CD4-positive, alpha-beta T cell (primary cell): ENCODE results near the gene STX8. TPM values are rescaled to one million over a fixed set of nuclear protein-coding genes. Genes with fewer than 3 reads are reported as not detected.

Experiments
- ATAC-seq: fragments of 200-7000 bp; cut with Tn5 transposase; one replicate; pipeline ENCODE4 v1.10.0; 2022; ENCODE audit warnings: mild to moderate bottlenecking; ENCODE audit not compliant: poor library complexity
- CTCF ChIA-PET: fragments of 350-600 bp; sonication (Branson Sonifier 250); formaldehyde crosslinking; loops from one replicate; lab custom pipeline; 2021; ENCODE audit warnings: antibody characterized with exemption, inconsistent platforms; lab: Charles Lee
- POLR2A ChIA-PET: fragments of 350-600 bp; sonication (Branson Sonifier 250); formaldehyde crosslinking; loops from one replicate; lab custom pipeline; 2021; ENCODE audit warnings: antibody characterized with exemption, inconsistent platforms; lab: Charles Lee
- DNase-seq, 14 experiments: peaks; one replicate each; pipeline ENCODE4 v3.0.0-alpha.2; 2013 to 2020; ENCODE audit warnings: mixed read lengths in 2 of 14
- H3K27ac ChIP-seq, 2 donors: one replicate each; pipeline versions ENCODE4 v1.5.1 to v1.7.0; 2013; ENCODE audit warnings: low read length in 2 of 2, low read depth in 1 of 2, mild to moderate bottlenecking in 1 of 2
- H3K27me3 ChIP-seq, 2 experiments: 1 replicate in 1 of 2; 2 replicates in 1 of 2; pipeline versions ENCODE4 v1.6.1 to v1.7.0; 2013; ENCODE audit warnings: low read length in 2 of 2, control low read depth in 1 of 2, mild to moderate bottlenecking in 1 of 2, moderate library complexity in 1 of 2; ENCODE audit not compliant: insufficient read depth in 2 of 2, control insufficient read depth in 1 of 2
- H3K36me3 ChIP-seq: one replicate; pipeline ENCODE4 v1.6.1; 2013; ENCODE audit warnings: low read length, control low read depth; ENCODE audit not compliant: insufficient read depth
- H3K4me1 ChIP-seq: one replicate; pipeline ENCODE4 v1.6.1; 2013; ENCODE audit warnings: low read length, control low read depth; ENCODE audit not compliant: insufficient read depth
- H3K4me3 ChIP-seq: one replicate; pipeline ENCODE4 v1.5.1; 2013; ENCODE audit warnings: mild to moderate bottlenecking, low read length, moderate library complexity
- H3K9me3 ChIP-seq, 2 experiments: 1 replicate in 1 of 2; 2 replicates in 1 of 2; pipeline versions ENCODE4 v1.6.1 to v1.7.0; 2013; ENCODE audit warnings: low read length in 2 of 2, mild to moderate bottlenecking in 2 of 2, control low read depth in 1 of 2, moderate library complexity in 1 of 2; ENCODE audit not compliant: control insufficient read depth in 1 of 2, insufficient read depth in 1 of 2
- H3K27ac Mint-ChIP-seq: one replicate; pipeline ENCODE4 v1.8.0; 2020; ENCODE audit warnings: mixed read lengths
- H3K27me3 Mint-ChIP-seq: one replicate; pipeline ENCODE4 v1.8.0; 2021; ENCODE audit warnings: mixed read lengths
- H3K36me3 Mint-ChIP-seq: one replicate; pipeline ENCODE4 v1.8.0; 2021; ENCODE audit warnings: low read depth, mixed read lengths
- H3K4me1 Mint-ChIP-seq: one replicate; pipeline ENCODE4 v1.8.0; 2021; ENCODE audit warnings: low read depth, mixed read lengths
- H3K4me3 Mint-ChIP-seq: one replicate; pipeline ENCODE4 v1.8.0; 2020; ENCODE audit warnings: mild to moderate bottlenecking, mixed read lengths
- H3K9me3 Mint-ChIP-seq: one replicate; pipeline ENCODE4 v1.8.0; 2020; ENCODE audit warnings: mixed read lengths
- CTCF ChIP-seq: fragments of 200-600 bp; IDR thresholded peaks from one replicate; pipeline ENCODE4 v1.8.0; 2022; ENCODE audit warnings: antibody characterized with exemption, mild to moderate bottlenecking
- intact Hi-C, 2 experiments: fragments of 100-400 bp; cut with DNase I in 1 of 2; cut with micrococcal nuclease in 1 of 2; formaldehyde crosslinking; loops; one replicate each; pipeline versions ENCODE4 v1.15.1 to v1.9.0; 2023 to 2025; cut with DNase I, micrococcal nuclease
- total RNA-seq, 174 experiments: library from RNA in 2 of 174; stranded (reverse) in 2 of 174; gene quantifications; one replicate each; pipeline ENCODE4 v1.2.3 and lab custom pipeline; 2021 to 2026

STX8 gene
- total RNA-seq, 2 experiments from 2014 or later = 52.2 to 63.2 TPM

- Mint-ChIP-seq H3K27me3 (no peaks in the 10 kb centered on the region), H3K36me3 (no peaks in the 10 kb centered on the region), H3K4me3 (no peak overlapping the region), H3K9me3 (no peaks in the 10 kb centered on the region), H3K4me1 (peaks cover 7% of the 10 kb centered on the region), H3K27ac (no peak overlapping the region)
- DNase-seq (no peak), ATAC-seq (no peak)
- intact Hi-C loops = no loop called here
- Histone ChIP-seq H3K27me3 (peaks cover 0 to 2% of the 10 kb centered on the region in 2 experiments), H3K9me3 (peaks cover under 1 to 11% of the 10 kb centered on the region in 2 experiments), H3K36me3 (no peaks in the 10 kb centered on the region), H3K4me1 (no peaks in the 10 kb centered on the region), H3K27ac (no peak overlapping the region), H3K4me3 (no peak overlapping the region)
- CTCF ChIA-PET = no interaction called here
- no peak for TF ChIP-seq CTCF
- POLR2A ChIA-PET = no interaction called here
Measured at GRCh38 chr17:9209781-9210370, 365.7 kb downstream of the STX8 start.

- Histone ChIP-seq H3K4me3 (no peak overlapping the region), H3K9me3 (peaks cover 0 to 8% of the 10 kb centered on the region in 2 experiments), H3K4me1 (no peaks in the 10 kb centered on the region), H3K36me3 (no peaks in the 10 kb centered on the region), H3K27ac (no peak overlapping the region), H3K27me3 (peaks cover 0 to 2% of the 10 kb centered on the region in 2 experiments)
- Mint-ChIP-seq H3K27ac (no peak overlapping the region), H3K4me3 (no peak overlapping the region), H3K27me3 (no peaks in the 10 kb centered on the region), H3K4me1 (peaks cover 7% of the 10 kb centered on the region), H3K36me3 (no peaks in the 10 kb centered on the region), H3K9me3 (no peaks in the 10 kb centered on the region)
- intact Hi-C loops = no loop called here
- CTCF ChIA-PET = no interaction called here
- POLR2A ChIA-PET = no interaction called here
- TF ChIP-seq CTCF = no peak
- ATAC-seq (no peak), DNase-seq (no peak)
Measured at GRCh38 chr17:9209347-9209746, 366.3 kb downstream of the STX8 start.

- no peak overlapping the region for H3K27ac Mint-ChIP-seq
- H3K4me3 Mint-ChIP-seq = no peak overlapping the region
- H3K27me3 Mint-ChIP-seq = no peaks in the 10 kb centered on the region
- Histone ChIP-seq H3K4me1 (no peaks in the 10 kb centered on the region), H3K4me3 (no peak overlapping the region), H3K27me3 (peaks cover 0 to 2% of the 10 kb centered on the region in 2 experiments), H3K27ac (no peak overlapping the region), H3K36me3 (no peaks in the 10 kb centered on the region), H3K9me3 (peaks cover 0 to 7% of the 10 kb centered on the region in 2 experiments)
- intact Hi-C loops = no loop called here
- ChIA-PET POLR2A (no interaction called here), CTCF (no interaction called here)
- H3K36me3 Mint-ChIP-seq = no peaks in the 10 kb centered on the region
- H3K4me1 Mint-ChIP-seq = peaks cover 7% of the 10 kb centered on the region
- no peak for DNase-seq
- no peak for TF ChIP-seq CTCF
- no peaks in the 10 kb centered on the region for H3K9me3 Mint-ChIP-seq
- ATAC-seq = no peak
Measured at GRCh38 chr17:9208381-9209105, 367.1 kb downstream of the STX8 start.
